HG02623 (cell line): ENCODE measurements around the gene FHL3.

Experiments
- ATAC-seq: cut with Tn5 transposase; IDR thresholded peaks from one replicate; pipeline ENCODE4 v1.9.1; 2021; ENCODE audit warnings: moderate library complexity; ENCODE audit not compliant: unreplicated experiment

Gene FHL3, protein sequence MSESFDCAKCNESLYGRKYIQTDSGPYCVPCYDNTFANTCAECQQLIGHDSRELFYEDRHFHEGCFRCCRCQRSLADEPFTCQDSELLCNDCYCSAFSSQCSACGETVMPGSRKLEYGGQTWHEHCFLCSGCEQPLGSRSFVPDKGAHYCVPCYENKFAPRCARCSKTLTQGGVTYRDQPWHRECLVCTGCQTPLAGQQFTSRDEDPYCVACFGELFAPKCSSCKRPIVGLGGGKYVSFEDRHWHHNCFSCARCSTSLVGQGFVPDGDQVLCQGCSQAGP

DNA sequence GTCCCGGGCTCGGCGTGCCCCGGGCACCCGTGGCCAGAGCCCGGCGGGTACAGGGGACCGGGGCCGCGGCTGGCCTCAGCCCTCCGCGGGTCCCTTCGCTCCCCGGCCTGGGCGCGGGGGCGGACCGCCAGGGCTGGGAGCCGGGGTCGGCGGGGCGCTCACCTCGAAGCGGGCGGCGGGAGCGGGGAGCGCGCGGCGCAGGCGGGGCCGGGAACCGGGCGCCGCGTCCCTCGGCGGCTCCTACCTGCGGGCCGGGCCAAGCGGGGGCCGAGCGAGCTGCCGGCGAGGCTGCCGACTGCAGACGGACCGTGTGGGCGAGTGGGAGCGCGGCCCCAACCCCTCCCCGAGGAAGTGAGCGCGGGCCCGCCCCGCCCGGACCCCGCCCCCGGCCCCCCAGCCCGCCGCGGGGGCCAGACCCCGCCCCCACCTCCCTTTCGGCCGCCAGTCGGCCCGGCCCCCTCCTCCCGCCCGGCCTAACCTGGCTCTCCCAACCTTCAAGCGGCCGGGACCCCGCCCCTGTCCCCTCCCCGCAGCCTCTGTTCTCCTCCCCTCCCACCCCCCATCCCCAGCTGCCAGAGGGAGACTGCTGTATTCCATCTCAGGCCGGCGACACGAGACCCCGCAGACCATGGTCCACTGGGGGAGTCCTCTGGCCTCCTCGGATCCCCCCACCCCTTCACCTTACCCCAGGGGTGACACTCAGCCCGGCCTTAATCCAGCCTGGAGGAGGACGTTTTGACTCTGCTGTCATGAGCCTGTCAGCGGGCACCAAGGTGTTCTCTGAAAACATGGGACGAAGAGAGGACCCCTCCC lies at the start of gene FHL3:
TSS of gene FHL3 (minus strand) at position 320 of the 813 bp plus-strand sequence. CDS start 6,102 bp downstream, outside the sequence.
- ATAC-seq = no peak

DNA sequence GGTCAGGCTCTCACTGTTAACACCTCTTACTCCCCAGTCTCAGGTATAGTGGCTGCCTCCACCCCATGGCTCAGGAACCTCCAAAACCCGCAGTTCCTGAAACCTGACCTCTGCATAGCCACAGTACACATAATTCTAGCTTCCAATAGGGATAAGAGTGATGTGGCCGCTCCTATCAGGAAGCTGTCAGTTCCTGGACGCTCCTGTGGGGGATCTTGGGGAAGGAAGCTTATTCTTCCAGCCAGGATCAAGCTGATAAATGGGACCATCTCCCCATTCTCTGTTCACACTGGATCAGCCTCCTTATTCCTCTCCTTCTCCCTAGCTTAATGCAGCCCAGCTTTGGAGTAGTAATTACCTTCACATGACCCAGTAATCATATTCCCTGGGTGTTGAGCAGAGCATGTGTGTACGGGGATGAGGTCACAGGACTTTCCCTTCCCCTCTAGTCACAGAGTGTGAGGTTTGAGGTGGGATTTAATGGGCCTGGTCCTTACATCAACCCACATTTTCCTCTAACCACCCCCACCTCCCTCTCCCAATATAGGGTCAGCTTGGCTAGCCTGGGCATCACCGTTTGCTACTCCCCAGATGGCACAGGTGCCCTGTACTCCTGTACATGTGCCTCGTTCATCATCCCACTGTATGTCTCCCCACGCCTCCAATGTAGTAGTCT lies 48.2 kb upstream of the FHL3 start:
- ATAC-seq = no peak

DNA sequence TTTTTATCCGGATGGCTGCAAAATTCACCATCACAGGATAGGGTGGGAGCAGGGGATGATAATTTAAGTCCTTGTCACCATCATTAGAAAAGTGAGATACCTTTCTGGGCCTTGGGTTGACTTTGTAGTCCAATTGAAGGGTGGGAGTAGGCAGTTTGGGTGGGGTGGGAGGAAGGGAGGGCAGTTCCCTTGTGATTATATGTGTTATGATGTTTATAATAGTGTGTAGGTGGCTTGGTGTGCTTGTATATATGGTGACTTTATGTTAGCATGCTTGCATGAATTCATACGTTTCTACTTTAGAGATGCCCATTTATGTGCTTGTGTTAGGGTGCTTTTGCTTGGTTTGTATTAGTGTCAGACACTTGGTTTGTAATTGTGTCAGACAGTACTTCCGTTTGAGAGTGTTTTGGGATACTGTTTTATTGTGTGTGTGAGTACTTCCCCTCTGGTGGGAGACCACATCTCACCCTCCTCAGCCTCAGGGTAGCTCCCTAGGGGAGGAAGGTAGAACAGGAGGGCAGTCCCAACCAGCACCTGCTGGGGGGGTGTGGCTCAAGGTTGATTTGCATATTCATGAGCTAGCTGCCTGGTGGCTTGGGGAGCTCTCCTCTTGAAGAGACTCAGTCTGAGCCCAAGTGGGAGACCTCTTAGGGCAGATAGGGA lies 47.6 kb upstream of the FHL3 start:
- ATAC-seq = no peak

DNA sequence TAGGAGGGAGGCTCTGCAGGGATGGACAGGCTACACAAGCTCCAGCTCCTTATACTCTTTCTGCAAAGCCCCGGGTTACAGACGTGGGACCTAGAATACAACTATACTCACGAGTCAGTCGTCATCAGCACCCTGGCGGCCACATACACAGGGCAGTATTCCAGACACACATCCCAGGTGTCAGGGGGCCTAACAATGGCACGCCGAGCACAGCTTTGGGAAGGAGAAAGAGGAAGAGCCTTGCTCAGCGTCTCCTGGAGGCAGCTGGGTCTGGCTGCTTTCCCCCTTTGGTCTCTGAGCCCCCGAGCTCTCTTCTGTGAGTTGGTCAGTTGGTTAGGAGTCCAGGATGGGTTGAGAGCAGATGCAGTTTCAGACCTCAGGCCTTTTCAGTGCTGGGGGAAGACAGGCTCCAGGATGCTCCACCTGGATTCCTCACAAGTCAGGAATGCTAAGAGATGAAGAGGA lies 45.8 kb upstream of the FHL3 start:
- no peak for ATAC-seq

DNA sequence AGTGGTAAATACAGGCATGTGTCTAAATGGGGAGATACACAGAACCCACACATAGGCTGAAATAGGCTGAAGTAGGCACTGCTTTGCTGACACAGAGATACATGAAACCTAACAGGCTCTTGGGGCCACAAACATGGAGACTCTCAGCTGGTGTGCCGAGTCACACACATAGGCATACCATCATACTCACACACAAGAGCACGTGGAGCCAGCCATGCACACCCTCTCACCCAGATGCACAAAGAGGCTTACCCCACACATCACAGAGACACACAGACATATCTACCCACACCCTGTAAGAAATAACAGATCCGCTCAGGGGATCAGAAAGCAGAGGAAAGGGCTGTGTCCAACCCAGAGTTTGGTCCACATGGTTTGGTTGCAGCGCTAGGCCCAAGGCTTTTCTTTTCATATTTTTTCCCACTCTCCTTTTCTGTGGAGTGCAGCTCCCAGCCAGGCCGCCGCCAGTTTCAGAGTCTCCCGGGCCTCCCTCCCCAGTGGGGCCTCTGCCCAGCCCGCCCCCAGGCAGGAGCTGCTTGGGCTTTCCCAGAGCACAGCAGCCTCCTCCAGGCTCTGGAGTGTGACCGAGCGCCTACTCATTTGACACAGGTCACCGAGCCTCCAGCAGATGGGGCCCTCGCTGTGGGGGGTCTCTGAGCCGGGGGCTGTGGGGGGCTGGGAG lies 45.2 kb upstream of the FHL3 start:
- no peak for ATAC-seq

DNA sequence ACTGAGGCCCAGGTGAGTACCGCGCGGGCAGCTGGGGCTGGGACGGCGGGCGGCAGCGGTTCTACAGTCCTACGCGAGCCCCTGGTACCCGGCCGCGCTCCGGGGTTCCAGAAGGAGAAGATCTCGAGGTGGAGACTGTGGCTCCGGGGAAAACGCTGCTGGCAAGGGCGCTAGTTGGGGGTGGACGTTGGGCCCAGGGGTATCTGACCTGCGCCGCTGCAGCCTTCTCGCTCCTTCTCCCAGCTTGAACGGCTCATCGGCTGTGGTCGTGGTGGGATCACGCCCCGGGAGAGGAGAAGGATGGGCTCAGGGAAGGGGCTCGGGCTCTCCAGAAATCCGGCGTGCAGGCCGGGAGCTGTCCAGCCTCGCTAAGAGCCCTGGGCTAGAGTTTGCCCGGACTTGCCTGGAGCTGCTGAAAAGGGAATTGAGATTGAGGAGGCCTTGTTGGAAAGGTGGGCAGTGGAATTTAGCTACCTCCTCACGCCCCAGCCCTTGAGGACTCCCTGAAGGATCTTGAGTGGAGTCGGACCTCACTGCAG lies 42.4 kb upstream of the FHL3 start:
- no peak for ATAC-seq

DNA sequence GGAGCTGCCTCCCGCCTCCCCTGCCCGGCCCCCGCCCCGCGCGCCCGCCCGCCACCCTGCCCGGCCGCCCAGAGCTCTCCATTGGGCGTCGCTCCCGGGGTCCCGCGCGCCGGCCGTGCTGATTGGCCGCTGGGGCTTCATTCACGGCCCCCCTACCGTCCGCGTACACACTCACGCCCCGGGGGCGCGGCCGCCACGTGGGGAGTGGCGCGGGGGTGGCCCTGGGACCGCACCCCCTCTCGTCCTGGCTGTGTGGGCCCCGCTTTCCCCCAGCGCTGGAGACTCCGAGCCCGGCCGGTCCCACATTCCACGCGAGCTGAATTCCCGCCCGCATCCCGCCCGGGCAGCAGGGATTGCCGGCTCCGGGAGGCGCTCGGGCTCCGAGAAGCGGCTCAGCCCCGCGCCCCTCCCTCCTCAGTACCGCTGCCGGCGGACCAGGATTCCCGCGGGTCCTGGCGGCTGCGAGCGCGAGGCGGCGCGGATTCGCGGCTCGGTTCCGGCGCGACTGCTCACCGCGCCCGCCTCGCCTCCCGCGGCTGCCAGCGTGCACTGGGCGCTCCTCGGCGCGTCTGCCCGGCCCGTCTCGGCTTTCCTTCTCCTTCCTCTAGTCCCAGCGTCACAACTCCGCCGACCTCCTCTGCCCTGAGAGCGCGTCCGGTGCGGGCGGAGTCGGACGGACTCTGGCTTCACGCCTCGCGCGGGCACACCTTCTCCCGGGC lies 41.7 kb upstream of the FHL3 start:
- peak; percentile 69 for ATAC-seq

DNA sequence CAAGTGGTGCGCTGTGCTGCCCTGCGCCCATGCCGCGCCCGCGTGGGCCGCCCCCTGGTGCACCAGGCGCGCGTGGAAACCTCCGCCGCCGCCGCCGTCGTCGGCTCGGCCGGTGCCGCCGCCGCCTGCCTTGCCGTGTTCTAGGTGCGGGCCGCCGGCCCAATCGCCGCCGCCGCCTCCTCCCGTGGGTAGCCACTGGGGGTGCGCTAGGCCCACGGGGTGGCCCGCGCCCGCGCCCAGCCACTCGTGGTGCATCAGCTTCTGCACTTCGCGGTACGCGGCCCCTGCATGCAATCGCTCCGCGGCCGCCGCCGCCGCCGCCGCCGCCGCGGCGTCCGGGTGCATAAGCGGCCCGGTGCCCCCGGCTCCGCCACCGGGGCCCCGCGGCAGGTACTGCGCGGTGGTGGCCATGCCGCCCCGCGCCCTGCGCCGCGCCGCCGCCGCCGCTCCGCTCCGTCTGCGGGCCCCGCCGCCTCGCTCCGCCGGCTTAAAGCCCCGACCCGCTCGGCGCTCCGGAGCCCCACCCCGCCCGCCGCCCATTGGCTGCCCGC lies 41.1 kb upstream of the FHL3 start, which contains the start of gene POU3F1:
TSS of gene POU3F1 (minus strand) at position 461 of the 551 bp plus-strand sequence. CDS start at position 411, 50 bp downstream.
- peak; percentile 10 for ATAC-seq

DNA sequence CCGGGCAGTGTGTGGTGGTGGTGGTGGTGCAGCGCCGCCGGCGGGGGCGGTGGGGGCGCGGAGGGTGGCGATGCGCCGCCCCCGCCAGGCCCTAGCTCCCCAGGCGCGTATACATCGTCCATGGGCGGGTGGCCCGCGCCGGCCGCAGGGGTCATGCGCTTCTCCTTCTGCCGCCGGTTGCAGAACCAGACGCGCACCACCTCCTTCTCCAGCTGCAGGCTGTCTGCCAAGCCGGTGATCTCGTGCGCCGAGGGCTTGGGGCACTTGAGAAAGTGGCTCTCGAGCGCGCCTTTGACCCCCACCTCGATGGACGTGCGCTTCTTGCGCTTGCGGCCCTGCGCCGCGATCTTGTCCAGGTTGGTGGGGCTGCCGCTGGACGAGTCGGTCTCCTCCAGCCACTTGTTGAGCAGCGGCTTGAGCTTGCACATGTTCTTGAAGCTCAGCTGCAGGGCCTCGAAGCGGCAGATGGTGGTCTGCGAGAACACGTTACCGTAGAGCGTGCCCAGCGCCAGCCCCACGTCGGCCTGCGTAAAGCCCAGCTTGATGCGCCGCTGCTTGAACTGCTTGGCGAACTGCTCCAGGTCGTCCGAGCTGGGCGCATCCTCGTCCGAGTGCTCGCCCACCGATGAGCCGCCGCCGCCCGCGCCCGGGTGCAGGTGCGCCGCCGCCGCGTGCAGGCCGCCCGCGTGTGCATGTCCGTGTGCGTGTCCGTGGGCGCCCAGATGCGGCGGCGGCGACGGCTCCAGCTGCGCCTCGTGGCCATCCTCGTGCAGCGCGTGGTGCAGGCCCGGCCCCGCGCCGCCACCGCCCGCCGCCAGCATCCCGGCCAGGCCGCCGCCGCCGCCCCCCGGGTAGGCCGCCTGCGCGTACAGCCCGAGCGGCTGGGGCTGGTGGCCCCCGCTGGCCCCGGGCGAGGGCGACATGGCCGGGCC lies 40.4 kb upstream of the FHL3 start:
- ATAC-seq = peak; percentile 2

DNA sequence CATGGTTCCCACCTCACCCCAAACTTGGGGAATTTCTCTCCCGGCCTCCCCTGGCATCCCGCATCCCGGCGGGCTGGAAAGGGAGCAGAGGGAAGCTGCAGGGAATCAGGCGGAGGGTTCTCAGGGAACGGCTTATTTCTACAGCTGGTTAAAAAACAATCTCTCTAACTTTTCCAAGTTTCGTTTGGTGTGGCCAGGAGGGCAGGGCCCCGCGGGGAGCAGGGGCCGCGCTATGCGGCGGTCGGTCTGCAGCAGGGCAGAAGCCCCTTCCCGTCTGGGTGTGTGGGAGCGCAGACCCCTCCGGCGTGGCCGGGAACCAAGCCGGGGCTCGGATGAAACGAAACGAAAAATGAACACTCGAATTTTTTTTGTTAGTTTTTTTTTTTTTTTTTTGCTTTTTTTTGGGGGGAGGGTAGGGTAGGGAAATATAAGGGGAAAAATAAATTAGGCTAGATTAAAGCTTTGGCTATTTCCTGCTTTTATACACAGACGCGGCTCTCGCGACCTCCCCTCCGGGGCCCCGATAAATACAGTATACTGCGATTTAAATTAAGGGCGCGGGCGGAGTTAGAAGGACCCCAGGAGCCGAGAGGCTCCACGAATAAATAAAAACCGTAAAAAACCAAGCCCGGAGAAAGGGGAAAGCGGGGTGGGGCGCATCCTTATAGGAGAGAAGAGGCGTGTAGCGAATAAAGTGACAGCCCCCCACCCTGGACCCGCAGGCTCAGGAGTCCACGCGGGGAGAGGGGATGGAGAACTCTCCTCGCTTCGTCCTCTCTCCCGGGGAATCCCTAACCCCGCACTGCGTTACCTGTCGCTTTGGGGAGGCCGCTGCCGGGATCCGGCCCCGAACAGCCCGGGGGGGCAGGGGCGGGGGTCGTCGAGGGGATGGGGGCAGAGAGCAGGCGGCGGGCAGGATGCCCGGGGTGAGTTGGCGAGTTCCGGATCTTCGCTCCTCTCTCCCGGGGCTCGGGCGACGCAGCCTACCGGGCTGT lies 39.2 kb upstream of the FHL3 start:
- no peak for ATAC-seq

DNA sequence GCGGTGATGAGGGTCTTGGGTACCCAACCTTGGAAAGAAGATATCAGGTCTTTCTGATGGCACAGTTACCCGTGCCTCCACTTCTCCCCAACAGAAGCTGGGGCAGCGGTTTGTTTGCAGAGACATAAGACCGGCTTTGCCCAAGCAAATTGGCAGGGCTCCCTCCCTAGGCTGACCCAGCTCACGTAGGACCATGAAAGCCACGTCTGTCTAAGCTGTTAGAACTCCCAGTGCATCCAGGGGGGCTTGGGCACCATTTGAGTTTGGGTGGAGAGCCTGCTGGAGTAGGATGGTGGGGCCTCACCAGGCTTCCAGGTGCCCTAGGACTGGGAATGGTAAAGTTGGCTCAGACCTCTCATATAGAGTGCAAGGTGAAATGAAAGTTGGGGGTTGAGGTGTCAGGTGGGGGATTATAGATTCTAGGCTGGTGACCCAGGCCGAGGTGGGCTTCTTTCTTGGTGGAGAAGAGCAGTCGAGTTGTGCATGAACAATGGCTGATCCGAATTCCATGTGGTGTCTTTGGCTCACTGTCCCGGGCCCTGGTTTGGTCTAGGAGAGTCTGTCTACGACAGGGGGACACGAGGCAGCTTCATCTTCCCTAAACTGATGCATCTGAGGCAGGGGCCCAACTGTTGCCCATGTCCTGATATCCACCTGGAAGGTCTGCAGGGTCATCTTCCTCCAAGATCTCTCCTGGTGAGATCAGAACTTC lies 37.9 kb upstream of the FHL3 start:
- no peak for ATAC-seq

DNA sequence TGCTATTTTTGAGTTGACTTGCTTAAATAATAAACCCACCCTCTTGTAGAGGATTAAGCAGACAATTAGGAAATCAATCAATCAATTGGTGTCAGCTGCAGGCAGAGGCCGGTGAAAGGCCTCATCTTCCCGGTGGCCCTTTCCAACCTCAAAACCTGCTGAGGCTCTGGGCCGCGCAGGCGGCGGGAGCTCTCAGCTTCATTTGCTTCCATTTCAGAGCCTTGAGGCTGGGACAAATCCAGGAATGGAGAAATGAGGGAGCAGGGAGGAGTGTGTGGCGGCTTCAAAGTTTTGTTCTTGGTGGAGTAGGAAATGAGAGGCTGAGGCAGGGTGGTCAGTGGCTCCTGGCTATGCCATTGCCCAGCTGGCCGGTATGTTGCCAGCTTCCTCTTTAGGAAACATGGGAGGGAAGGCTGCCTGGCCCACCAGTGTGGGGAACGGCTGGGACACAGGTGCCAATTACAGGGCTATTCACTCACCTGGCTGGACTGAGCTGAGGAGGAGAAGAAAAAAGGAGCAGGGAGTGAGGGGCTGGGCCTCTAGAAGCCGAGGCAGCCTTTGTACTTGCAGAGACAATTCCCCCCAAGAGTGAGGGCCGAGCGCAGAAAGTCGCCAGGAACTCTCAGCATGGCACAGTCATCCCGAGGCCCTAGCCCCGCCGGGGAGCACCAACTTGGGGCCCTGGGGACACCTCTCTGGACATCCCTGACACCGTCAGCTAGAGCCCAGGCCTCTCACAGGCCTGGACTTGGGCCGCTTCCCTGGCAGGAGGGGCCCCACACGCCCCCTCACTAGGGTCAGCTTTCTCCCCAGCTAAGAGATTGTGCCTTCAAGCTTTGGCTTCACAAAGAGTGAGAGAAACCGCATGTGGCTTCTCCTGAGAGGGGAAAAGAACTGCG lies 36.9 kb upstream of the FHL3 start:
- ATAC-seq = no peak

DNA sequence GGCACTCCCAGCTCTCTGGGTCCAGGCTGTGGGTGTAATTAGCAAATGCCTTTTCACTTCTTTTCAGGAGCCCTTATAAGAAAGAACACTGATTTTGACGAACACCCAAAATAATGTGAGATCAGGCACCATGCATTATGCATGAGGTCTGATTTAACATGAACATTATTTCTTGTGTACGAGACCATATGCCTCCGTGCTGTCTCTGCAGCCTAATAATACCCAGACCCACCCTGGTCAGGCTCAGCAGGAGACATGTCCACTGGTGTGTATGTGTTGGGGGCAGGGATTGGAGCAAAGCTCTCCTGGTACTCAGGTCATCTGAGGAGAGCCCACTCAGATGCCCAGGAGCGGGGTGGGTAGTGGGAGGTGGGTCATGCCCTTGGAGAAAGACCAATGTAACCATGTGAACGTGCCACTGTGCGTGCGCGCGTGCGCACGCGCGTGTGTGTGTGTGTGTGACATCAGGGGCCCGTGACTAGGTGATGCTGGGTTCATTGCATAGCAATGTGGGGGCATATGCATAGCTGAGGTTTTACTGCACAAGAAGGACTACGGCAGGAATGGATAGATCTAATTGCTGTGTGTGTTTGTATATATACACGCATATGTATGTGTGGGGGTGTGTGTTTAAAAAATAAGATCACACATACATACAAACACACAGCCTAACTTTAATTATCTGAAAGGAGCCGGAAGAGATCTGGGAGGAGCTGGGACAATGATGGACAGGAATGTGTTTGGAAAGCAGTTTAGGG lies 34.2 kb upstream of the FHL3 start:
- no peak for ATAC-seq

DNA sequence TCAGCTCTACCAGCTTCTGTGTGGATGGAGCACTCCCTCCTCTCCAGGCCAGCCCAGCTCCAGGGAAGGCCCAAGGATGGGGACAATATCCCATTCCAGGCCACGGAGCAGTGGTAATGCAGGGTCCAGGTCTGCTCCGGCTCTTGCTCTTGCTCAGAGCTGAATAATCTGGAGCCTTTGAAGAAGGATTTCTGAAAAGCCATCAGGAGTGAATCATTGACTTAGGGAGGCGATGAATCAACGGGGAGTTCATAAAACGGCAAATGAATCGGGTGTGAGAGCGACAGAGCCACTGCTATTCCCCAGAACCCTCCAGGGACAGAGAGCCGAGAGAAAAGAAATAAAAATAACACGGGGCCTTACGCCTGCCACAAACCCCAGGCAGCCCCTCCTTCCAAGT lies 33.5 kb upstream of the FHL3 start:
- no peak for ATAC-seq
